ENCODE data around the gene FGF2. TPM values are rescaled to one million over a fixed set of nuclear protein-coding genes. Genes with fewer than 3 reads are reported as not detected.

FGF2 gene
- total RNA-seq, 2 donors from 2014 or later: 12.5 to 18.5 TPM

DNA sequence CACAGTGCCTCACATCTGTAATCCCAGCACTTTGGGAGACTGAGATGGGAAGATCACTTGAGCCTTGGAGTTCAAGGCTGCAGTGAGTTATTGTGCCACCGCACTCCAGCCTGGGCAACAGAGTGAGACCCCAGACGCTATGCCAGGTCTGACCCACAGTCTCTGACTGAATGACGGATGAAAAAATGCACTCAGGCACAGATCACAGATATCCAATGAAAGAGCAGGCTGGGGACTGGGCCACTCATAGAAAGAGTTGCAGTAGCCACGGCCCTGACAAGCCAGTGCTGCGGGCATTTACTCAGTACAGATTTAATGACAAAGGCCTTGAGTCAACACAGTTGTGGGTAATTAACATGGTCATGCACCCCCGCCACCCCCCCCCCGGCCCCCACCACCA is 73.1 kb downstream of the FGF2 start:
- no peak overlapping the region for H3K27ac Mint-ChIP-seq
- no peaks in the 10 kb centered on the region for H3K36me3 ChIP-seq (ENCODE audit: control insufficient read depth, insufficient read depth, low read length)
- peak; percentile 61 for DNase-seq
- no peak overlapping the region for H3K27ac ChIP-seq (ENCODE audit: low read depth, low read length)
- peaks cover 15% of the 10 kb centered on the region for H3K4me1 Mint-ChIP-seq
- H3K9ac ChIP-seq (ENCODE audit: extremely low read depth, low read length, poor library complexity, severe bottlenecking): no peak overlapping the region
- no peaks in the 10 kb centered on the region for H3K27me3 Mint-ChIP-seq (ENCODE audit: insufficient read depth)
- no peak for TF ChIP-seq CTCF (conservative IDR thresholded peaks at IDR 0.05)
- peaks cover 3% of the 10 kb centered on the region for H3K4me1 ChIP-seq (ENCODE audit: control insufficient read depth, insufficient read depth, low read length)
- H3K4me3 ChIP-seq (ENCODE audit: low read length): no peak overlapping the region
- 90 to 98% methylated on average over 4 to 5 of the region's 7 CpGs for WGBS, 2 experiments (ENCODE audit: insufficient coverage in 1 of 2, insufficient read length in 1 of 2)
- peaks cover 9% of the 10 kb centered on the region for H3K36me3 Mint-ChIP-seq (ENCODE audit: low read depth)
- H3K9me3 Mint-ChIP-seq: peaks cover 9% of the 10 kb centered on the region
- no peak overlapping the region for H3K4me3 Mint-ChIP-seq
- H3K9me3 ChIP-seq (ENCODE audit: control insufficient read depth, low read length): no peaks in the 10 kb centered on the region
- no peaks in the 10 kb centered on the region for H3K27me3 ChIP-seq (ENCODE audit: control insufficient read depth, insufficient read depth, low read length, poor library complexity, severe bottlenecking)

GRCh38 chr4:122900314-122900713 is 73.7 kb downstream of the FGF2 start:
- no peak for TF ChIP-seq CTCF (conservative IDR thresholded peaks at IDR 0.05)
- DNase-seq: no peak
- peaks cover 9% of the 10 kb centered on the region for H3K9me3 Mint-ChIP-seq
- no peak overlapping the region for H3K4me3 ChIP-seq (ENCODE audit: low read length)
- H3K27me3 Mint-ChIP-seq (ENCODE audit: insufficient read depth): no peaks in the 10 kb centered on the region
- peaks cover 14% of the 10 kb centered on the region for H3K36me3 Mint-ChIP-seq (ENCODE audit: low read depth)
- H3K9me3 ChIP-seq (ENCODE audit: control insufficient read depth, low read length): no peaks in the 10 kb centered on the region
- peaks cover 13% of the 10 kb centered on the region for H3K4me1 Mint-ChIP-seq
- no peaks in the 10 kb centered on the region for H3K27me3 ChIP-seq (ENCODE audit: control insufficient read depth, insufficient read depth, low read length, poor library complexity, severe bottlenecking)
- H3K27ac ChIP-seq (ENCODE audit: low read depth, low read length): no peak overlapping the region
- H3K27ac Mint-ChIP-seq: no peak overlapping the region
- 81 to 91% methylated on average over 1 to 3 of the region's 3 CpGs for WGBS, 2 experiments (ENCODE audit: insufficient coverage in 1 of 2, insufficient read length in 1 of 2)
- H3K36me3 ChIP-seq (ENCODE audit: control insufficient read depth, insufficient read depth, low read length): no peaks in the 10 kb centered on the region
- peaks cover 3% of the 10 kb centered on the region for H3K4me1 ChIP-seq (ENCODE audit: control insufficient read depth, insufficient read depth, low read length)
- no peak overlapping the region for H3K4me3 Mint-ChIP-seq
- no peak overlapping the region for H3K9ac ChIP-seq (ENCODE audit: extremely low read depth, low read length, poor library complexity, severe bottlenecking)

DNA sequence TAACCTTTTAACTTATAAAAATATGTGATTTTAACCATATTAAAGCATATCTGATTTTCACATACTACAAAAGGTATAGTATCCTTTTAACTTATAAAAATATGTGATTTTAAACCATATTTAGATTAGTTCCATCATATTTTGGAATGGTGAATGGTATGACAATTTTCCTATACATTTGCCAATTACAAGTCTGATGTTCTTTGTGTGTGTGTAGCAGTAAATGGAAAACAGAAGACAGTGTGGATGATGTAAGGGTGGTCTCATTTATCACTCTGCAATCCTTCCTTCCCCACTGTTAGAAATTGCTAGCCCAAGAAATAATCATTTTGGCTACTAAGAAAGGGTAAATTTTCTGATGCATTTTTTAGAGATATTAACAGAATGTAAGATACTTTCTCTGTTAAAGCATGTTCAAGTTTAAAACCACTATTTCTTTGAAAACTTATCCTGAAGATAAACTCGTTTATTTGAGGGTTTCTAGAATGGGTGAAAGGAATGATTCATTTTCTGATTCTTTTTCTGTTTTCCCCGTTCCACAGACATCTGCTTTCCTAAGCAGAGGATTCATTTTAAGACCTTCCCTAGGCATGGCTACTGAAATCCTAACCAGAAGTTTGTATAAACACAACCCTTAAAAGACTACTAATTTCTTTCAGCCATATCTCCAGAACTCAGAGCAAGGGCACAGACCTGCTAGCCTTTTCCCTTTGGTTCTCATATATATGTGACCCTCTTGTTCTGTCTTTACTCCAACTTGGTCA is 74.8 kb downstream of the FGF2 start:
- H3K9ac ChIP-seq (ENCODE audit: extremely low read depth, low read length, poor library complexity, severe bottlenecking): no peak overlapping the region
- no peak for TF ChIP-seq CTCF (conservative IDR thresholded peaks at IDR 0.05)
- no peaks in the 10 kb centered on the region for H3K36me3 ChIP-seq (ENCODE audit: control insufficient read depth, insufficient read depth, low read length)
- DNase-seq: no peak
- no peak overlapping the region for H3K27ac Mint-ChIP-seq
- no peaks in the 10 kb centered on the region for H3K9me3 ChIP-seq (ENCODE audit: control insufficient read depth, low read length)
- WGBS, 2 experiments (ENCODE audit: insufficient coverage in 1 of 2, insufficient read length in 1 of 2): 94 to 100% methylated on average over 2 of the region's 2 CpGs
- no peak overlapping the region for H3K4me3 Mint-ChIP-seq
- H3K9me3 Mint-ChIP-seq: peaks cover 9% of the 10 kb centered on the region
- peaks cover 13% of the 10 kb centered on the region for H3K4me1 Mint-ChIP-seq
- H3K4me3 ChIP-seq (ENCODE audit: low read length): no peak overlapping the region
- H3K27me3 ChIP-seq (ENCODE audit: control insufficient read depth, insufficient read depth, low read length, poor library complexity, severe bottlenecking): no peaks in the 10 kb centered on the region
- H3K4me1 ChIP-seq (ENCODE audit: control insufficient read depth, insufficient read depth, low read length): peaks cover 3% of the 10 kb centered on the region
- H3K27ac ChIP-seq (ENCODE audit: low read depth, low read length): no peak overlapping the region
- peaks cover 16% of the 10 kb centered on the region for H3K36me3 Mint-ChIP-seq (ENCODE audit: low read depth)
- H3K27me3 Mint-ChIP-seq (ENCODE audit: insufficient read depth): no peaks in the 10 kb centered on the region

Measured in endodermal cell (in vitro differentiated cells).